Dendritic cell treated with granulocyte-macrophage colony-stimulating factor and Interleukin-4, amounts not matched to agents 40 ng/mL and 50 ng/mL, for 4 days (primary cell): ENCODE measurements around the gene BTBD1.
A peak's percentile ranks its signal among the peaks of the same experiment; 100 is the strongest.

Source experiments
- H3K27ac Mint-ChIP-seq: one replicate; pipeline ENCODE4 v1.8.0; 2022; ENCODE audit warnings: mild to moderate bottlenecking, mixed read lengths
- H3K27me3 Mint-ChIP-seq: one replicate; pipeline ENCODE4 v1.8.0; 2022; ENCODE audit warnings: mild to moderate bottlenecking, mixed read lengths
- H3K36me3 Mint-ChIP-seq: one replicate; pipeline ENCODE4 v1.8.0; 2022; ENCODE audit warnings: low read depth, mixed read lengths
- H3K4me1 Mint-ChIP-seq: one replicate; pipeline ENCODE4 v1.8.0; 2022; ENCODE audit warnings: low read depth, mixed read lengths
- H3K4me3 Mint-ChIP-seq: one replicate; pipeline ENCODE4 v1.8.0; 2022; ENCODE audit warnings: mild to moderate bottlenecking, moderate library complexity, mixed read lengths
- H3K9me3 Mint-ChIP-seq: one replicate; pipeline ENCODE4 v1.8.0; 2022; ENCODE audit warnings: mixed read lengths
- intact Hi-C: fragments of 100-400 bp; cut with micrococcal nuclease; formaldehyde crosslinking; loops from one replicate; pipeline ENCODE4 v1.15.0; 2022

BTBD1 gene

GRCh38 chr15:83066734-83067637 lies at the start of gene BTBD1:
TSS of gene BTBD1 (minus strand) at chr15:83067252. CDS start at chr15:83067151, 101 bp downstream.
- Mint-ChIP-seq H3K36me3 (peaks cover 19% of the 10 kb centered on the region), H3K4me3 (peak within 1 kb of the TSS; percentile 82), H3K27me3 (peaks cover under 1% of the 10 kb centered on the region), H3K4me1 (peaks cover 22% of the 10 kb centered on the region), H3K9me3 (no peaks in the 10 kb centered on the region), H3K27ac (peak within 1 kb of the TSS; percentile 82)
- intact Hi-C loops, result loop anchor here (1.0 to 2.0 kb wide), 3 partner anchors 25 to 54 kb away; no protein-coding TSS in a partner anchor

DNA sequence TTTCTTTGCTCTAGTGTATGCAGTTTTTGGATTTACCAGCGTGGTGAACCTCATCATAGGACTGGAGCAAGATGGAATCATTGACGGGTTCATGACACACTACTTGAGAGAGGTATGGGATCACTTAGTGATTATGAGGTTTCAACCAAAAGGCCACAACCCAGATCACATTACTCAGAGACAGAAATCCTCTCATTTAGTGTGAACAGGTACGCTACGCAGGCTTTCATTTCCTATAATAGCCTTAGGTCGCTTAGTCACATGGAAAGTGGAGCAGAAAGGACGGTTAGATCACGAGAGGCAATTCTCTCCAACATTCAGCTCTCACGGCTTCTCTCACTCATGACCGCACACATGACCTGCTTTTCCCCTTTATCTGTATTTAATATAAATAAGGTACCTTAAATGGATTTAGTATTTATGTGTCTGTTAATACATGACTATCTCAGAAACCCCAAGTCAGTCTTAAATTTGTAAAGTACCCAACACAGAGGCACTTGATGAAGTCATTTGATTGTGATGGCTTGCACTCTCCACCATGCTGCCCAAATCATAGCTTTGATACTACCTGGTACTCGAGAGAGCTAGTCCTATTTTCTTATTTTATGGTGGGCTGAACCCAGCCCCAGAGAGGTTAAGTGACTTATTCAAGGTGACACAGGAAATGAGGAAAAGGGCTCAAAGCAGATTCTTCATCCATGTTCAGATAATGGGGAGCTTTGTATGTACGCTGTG lies 48.9 kb upstream of the BTBD1 start:
- H3K9me3 Mint-ChIP-seq, result peaks cover 7% of the 10 kb centered on the region
- H3K36me3 Mint-ChIP-seq, result peaks cover 7% of the 10 kb centered on the region
- peaks cover 24% of the 10 kb centered on the region for H3K4me1 Mint-ChIP-seq
- H3K4me3 Mint-ChIP-seq, result no peak overlapping the region
- no peaks in the 10 kb centered on the region for H3K27me3 Mint-ChIP-seq
- intact Hi-C loops, result no loop called here
- no peak overlapping the region for H3K27ac Mint-ChIP-seq

DNA sequence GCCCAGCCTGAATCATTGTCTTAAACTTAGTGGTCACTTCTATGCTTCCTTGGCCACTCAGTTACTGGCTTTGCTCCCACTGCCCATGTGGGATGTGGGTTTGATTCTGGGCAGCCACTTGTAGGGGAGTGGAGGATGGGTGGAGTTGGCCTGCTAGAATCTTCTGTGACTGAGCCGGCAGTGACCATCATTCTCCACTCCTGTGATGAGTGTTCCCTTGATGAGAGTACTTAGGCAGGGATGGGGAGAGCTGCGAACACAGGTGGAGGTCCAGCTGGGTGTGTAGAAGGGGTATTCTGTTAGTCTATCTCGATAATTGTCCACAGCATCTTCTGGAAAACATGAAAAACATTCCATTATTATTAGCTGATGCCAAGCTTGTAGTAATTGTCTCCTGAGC lies 48.4 kb upstream of the BTBD1 start:
- H3K27me3 Mint-ChIP-seq, result no peaks in the 10 kb centered on the region
- H3K27ac Mint-ChIP-seq, result no peak overlapping the region
- peaks cover 13% of the 10 kb centered on the region for H3K36me3 Mint-ChIP-seq
- peaks cover 9% of the 10 kb centered on the region for H3K9me3 Mint-ChIP-seq
- intact Hi-C loops, result no loop called here
- peaks cover 29% of the 10 kb centered on the region for H3K4me1 Mint-ChIP-seq
- no peak overlapping the region for H3K4me3 Mint-ChIP-seq

DNA sequence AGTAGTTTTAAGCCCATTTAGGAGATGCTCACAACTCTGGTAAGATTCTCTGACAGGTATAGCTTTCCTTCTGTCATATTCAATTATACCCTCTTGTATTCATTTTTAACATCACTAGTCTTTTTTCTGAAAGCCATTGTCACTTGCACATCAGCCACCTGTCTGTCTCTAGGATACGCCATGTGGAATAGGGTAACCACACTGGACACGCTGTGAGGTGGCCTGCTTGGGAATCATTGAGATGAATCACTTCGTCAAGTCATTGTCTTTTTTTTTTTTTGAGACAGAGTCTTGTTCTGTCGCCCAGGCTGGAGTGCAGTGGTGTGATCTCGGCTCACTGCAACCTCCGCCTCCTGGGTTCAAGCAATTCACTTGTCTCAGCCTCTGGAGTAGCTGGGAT lies 47.8 kb upstream of the BTBD1 start:
- Mint-ChIP-seq H3K36me3 (peaks cover 17% of the 10 kb centered on the region), H3K4me1 (peaks cover 35% of the 10 kb centered on the region), H3K27ac (no peak overlapping the region), H3K9me3 (peaks cover 9% of the 10 kb centered on the region), H3K27me3 (no peaks in the 10 kb centered on the region), H3K4me3 (no peak overlapping the region)
- intact Hi-C loops, result no loop called here

DNA sequence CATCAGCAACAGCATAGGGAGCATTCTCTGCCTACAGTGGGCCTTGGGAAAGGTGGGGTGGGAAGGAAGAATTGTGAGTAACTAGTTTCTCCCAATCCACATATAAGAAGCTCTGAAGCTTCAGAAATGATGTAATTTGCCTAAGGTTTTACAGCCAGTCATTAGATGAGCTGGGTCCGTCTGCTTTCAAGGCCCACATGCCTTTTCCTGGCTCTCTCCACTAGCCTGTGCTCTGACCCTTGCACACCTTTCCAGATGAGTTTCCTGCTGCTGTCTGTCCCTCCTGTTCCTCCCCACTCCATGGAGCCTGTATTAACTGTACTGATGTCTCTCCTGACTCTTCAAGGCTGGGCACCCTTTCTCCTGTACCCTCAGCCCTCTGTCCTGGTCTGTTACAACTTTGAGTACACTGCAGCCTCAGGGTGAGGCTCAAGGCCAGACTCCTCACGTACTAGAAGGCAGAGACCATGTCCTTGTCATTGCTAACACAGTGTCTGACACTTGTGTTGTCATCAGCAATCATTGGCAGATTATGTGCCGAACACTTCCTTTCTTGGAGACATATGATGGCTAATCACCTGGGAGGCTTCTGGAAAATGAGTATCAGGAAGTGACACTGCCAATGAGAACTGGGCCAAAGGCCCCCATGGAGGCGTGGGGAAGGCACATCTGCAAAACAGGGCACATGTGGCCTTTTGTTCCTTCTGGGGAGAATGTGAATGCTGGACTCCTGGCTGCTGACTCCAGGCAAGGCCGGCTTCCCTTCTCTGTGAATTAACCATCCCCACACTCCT lies 47.0 kb upstream of the BTBD1 start:
- Mint-ChIP-seq H3K27ac (no peak overlapping the region), H3K4me1 (peaks cover 42% of the 10 kb centered on the region), H3K9me3 (peaks cover 9% of the 10 kb centered on the region), H3K4me3 (no peak overlapping the region), H3K36me3 (peaks cover 17% of the 10 kb centered on the region), H3K27me3 (no peaks in the 10 kb centered on the region)
- intact Hi-C loops, result no loop called here

GRCh38 chr15:83112956-83113299 lies 45.9 kb upstream of the BTBD1 start:
- no peak overlapping the region for H3K4me3 Mint-ChIP-seq

DNA sequence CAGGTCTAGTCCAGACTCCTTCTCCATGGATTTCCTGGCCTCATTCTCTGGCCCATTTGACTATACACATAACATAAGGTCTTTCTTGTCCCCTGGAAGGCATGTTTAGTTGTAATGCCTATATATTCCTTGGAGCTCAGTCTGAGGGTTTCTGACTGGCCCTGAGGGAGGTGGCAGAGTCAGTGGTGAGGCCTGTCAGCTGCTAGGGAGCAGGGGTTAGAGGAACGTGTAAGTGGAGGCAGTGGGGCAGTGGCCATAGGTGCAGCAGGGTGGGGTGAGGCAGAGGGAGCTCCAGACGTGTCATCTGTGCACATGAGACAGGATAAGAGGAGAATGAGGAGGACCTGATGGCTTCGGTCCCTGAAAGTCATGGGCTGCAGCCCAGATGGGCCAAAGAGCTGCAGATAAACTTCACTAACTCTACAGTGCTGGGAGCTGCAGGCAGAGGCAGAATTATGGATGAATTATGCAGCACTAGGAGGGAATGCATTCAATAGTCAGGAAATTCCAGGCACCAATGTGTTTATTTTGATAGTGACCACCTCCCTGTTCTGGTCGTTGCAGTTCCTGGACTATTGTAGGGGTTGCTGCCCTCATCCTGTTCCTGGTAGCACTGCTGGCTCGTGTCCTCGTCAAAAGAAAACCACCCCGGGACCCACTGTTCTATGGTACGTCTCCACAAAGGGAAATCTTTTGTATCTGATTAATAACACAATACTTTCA lies 45.3 kb upstream of the BTBD1 start:
- Mint-ChIP-seq H3K4me3 (no peak overlapping the region), H3K9me3 (peaks cover 9% of the 10 kb centered on the region), H3K27me3 (no peaks in the 10 kb centered on the region), H3K27ac (no peak overlapping the region), H3K4me1 (peaks cover 52% of the 10 kb centered on the region), H3K36me3 (peaks cover 17% of the 10 kb centered on the region)
- intact Hi-C loops, result no loop called here

More at GRCh38 chr15:83112956-83113299, 45.9 kb upstream of the BTBD1 start:
- Mint-ChIP-seq H3K4me1 (peaks cover 52% of the 10 kb centered on the region), H3K9me3 (peaks cover 9% of the 10 kb centered on the region), H3K27me3 (no peaks in the 10 kb centered on the region), H3K27ac (no peak overlapping the region), H3K36me3 (peaks cover 17% of the 10 kb centered on the region)
- intact Hi-C loops, result no loop called here

GRCh38 chr15:83111149-83111548 lies 44.1 kb upstream of the BTBD1 start:
- H3K27me3 Mint-ChIP-seq, result peaks cover 3% of the 10 kb centered on the region
- no peak overlapping the region for H3K27ac Mint-ChIP-seq
- intact Hi-C loops, result no loop called here
- H3K4me1 Mint-ChIP-seq, result peaks cover 60% of the 10 kb centered on the region
- no peak overlapping the region for H3K4me3 Mint-ChIP-seq
- peaks cover 9% of the 10 kb centered on the region for H3K9me3 Mint-ChIP-seq
- H3K36me3 Mint-ChIP-seq, result peaks cover 17% of the 10 kb centered on the region

DNA sequence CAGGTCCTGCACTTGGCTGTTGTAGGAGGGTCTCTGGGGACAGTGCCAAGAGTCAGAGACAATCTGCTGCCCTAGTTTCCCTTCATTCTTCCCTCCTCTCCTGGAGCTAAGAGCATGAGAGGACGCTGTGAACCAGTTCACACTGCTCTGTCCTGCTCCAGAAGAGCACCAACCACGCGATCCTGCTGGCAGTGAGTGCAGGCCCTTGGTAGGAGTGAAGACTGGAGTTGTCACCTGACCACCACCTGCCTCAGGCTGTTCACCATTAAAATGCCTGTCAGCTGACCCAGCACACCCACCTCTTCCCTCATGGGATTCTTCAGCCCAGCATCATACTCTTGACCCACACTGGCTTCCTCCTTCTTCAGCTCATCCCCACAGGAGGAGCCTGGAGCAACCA lies 43.3 kb upstream of the BTBD1 start:
- H3K4me1 Mint-ChIP-seq, result peaks cover 63% of the 10 kb centered on the region
- no peak overlapping the region for H3K4me3 Mint-ChIP-seq
- H3K27ac Mint-ChIP-seq, result peak overlapping the region; percentile 25
- peaks cover 17% of the 10 kb centered on the region for H3K36me3 Mint-ChIP-seq
- H3K27me3 Mint-ChIP-seq, result peaks cover 5% of the 10 kb centered on the region
- H3K9me3 Mint-ChIP-seq, result peaks cover 9% of the 10 kb centered on the region
- intact Hi-C loops, result no loop called here

- H3K9me3 Mint-ChIP-seq, result peaks cover 9% of the 10 kb centered on the region
- peaks cover 66% of the 10 kb centered on the region for H3K4me1 Mint-ChIP-seq
- H3K4me3 Mint-ChIP-seq, result peak overlapping the region; percentile 91
- intact Hi-C loops, result loop anchor here (5.0 kb wide), 1 partner anchor 97 kb away; the partner anchor contains the start of gene C15orf40
- H3K27ac Mint-ChIP-seq, result peak overlapping the region; percentile 96
- H3K27me3 Mint-ChIP-seq, result peaks cover 6% of the 10 kb centered on the region
- H3K36me3 Mint-ChIP-seq, result peaks cover 17% of the 10 kb centered on the region
These were observed 42.5 kb upstream of the BTBD1 start for GRCh38 chr15:83109532-83109931.

GRCh38 chr15:83108266-83109219 lies 41.5 kb upstream of the BTBD1 start:
- H3K36me3 Mint-ChIP-seq, result peaks cover 17% of the 10 kb centered on the region
- intact Hi-C loops, result loop anchor here (1.0 to 5.0 kb wide), 3 partner anchors 8 to 96 kb away; partner anchors contain the start of gene C15orf40
- H3K4me1 Mint-ChIP-seq, result peaks cover 69% of the 10 kb centered on the region
- H3K4me3 Mint-ChIP-seq, result peak overlapping the region; percentile 91
- H3K9me3 Mint-ChIP-seq, result peaks cover 9% of the 10 kb centered on the region
- H3K27ac Mint-ChIP-seq, result peak overlapping the region; percentile 96
- peaks cover 11% of the 10 kb centered on the region for H3K27me3 Mint-ChIP-seq

GRCh38 chr15:83107841-83108181 lies 40.8 kb upstream of the BTBD1 start:
- H3K27ac Mint-ChIP-seq, result peak overlapping the region; percentile 96
- peak overlapping the region; percentile 91 for H3K4me3 Mint-ChIP-seq
- H3K4me1 Mint-ChIP-seq, result peaks cover 64% of the 10 kb centered on the region
- peaks cover 11% of the 10 kb centered on the region for H3K27me3 Mint-ChIP-seq
- peaks cover 9% of the 10 kb centered on the region for H3K9me3 Mint-ChIP-seq
- H3K36me3 Mint-ChIP-seq, result peaks cover 17% of the 10 kb centered on the region
- intact Hi-C loops, result loop anchor here (1.0 to 5.0 kb wide), 3 partner anchors 8 to 96 kb away; partner anchors contain the start of gene C15orf40
